OCI-LY1 (cell line): ENCODE results near the gene UGT1A5.

Experiments used
- H2AFZ ChIP-seq: fragments of 200-600 bp; sonication (generic), shearing (Covaris generic); 2 replicates; pipeline ENCODE4 v1.6.0; 2014; ENCODE audit warnings: antibody characterized with exemption, mild to moderate bottlenecking, low read length
- H3F3A ChIP-seq: fragments of 200-600 bp; sonication (generic), shearing (Covaris generic); 2 replicates; pipeline ENCODE4 v1.6.0; 2014; ENCODE audit warnings: mild to moderate bottlenecking, antibody characterized with exemption, low read length, moderate library complexity; ENCODE audit not compliant: insufficient read depth
- H3K27ac ChIP-seq: fragments of 200-600 bp; sonication (generic); 2 replicates; pipeline ENCODE4 v1.5.1; 2014; ENCODE audit warnings: low read length, mixed run types, mild to moderate bottlenecking, low read depth; ENCODE audit not compliant: poor library complexity, severe bottlenecking
- H3K27me3 ChIP-seq: fragments of 200-600 bp; sonication (generic); 2 replicates; pipeline ENCODE4 v1.6.0; 2014; ENCODE audit warnings: antibody characterized with exemption, mild to moderate bottlenecking, low read length, moderate library complexity; ENCODE audit not compliant: insufficient read depth
- H3K36me3 ChIP-seq: fragments of 200-600 bp; sonication (generic); 2 replicates; pipeline ENCODE4 v1.6.1; 2014; ENCODE audit warnings: mild to moderate bottlenecking, antibody characterized with exemption, low read length, moderate library complexity, mixed read lengths; ENCODE audit not compliant: insufficient read depth
- H3K4me1 ChIP-seq: fragments of 200-600 bp; sonication (generic); 2 replicates; pipeline ENCODE4 v1.5.1; 2014; ENCODE audit warnings: mild to moderate bottlenecking, low read length, moderate library complexity; ENCODE audit not compliant: insufficient read depth, severe bottlenecking
- H3K4me2 ChIP-seq: fragments of 200-600 bp; sonication (generic), shearing (Covaris generic); 2 replicates; pipeline ENCODE4 v1.6.1; 2014; ENCODE audit warnings: low read length
- H3K4me3 ChIP-seq: fragments of 200-600 bp; sonication (generic); 2 replicates; pipeline ENCODE4 v1.5.1; 2014; ENCODE audit warnings: low read length, low read depth, mild to moderate bottlenecking, mixed read lengths; ENCODE audit not compliant: poor library complexity, severe bottlenecking
- H3K79me2 ChIP-seq: fragments of 200-600 bp; shearing (Covaris generic); 2 replicates; pipeline ENCODE4 v1.6.1; 2016; ENCODE audit warnings: mixed run types, low read length, mixed read lengths; ENCODE audit not compliant: insufficient read depth
- H3K9ac ChIP-seq: fragments of 200-600 bp; sonication (generic), shearing (Covaris generic); 2 replicates; pipeline ENCODE4 v1.6.1; 2014; ENCODE audit warnings: mild to moderate bottlenecking, low read length, mixed read lengths
- H3K9me2 ChIP-seq: fragments of 200-600 bp; sonication (generic), shearing (Covaris generic); 2 replicates; pipeline ENCODE4 v1.6.1; 2014; ENCODE audit warnings: low read depth, mild to moderate bottlenecking, low read length, mixed read lengths
- H3K9me3 ChIP-seq: fragments of 200-600 bp; shearing (Covaris generic); 2 replicates; pipeline ENCODE4 v1.6.1; 2014; ENCODE audit warnings: low read length, mixed read lengths
- H4K20me1 ChIP-seq: fragments of 200-600 bp; sonication (generic), shearing (Covaris generic); 2 replicates; pipeline ENCODE4 v1.6.0; 2016; ENCODE audit warnings: mild to moderate bottlenecking, low read length; ENCODE audit not compliant: insufficient read depth
- CTCF ChIP-seq: fragments of 200-600 bp; sonication (generic), shearing (Covaris generic); IDR thresholded peaks from 2 replicates; pipeline ENCODE4 v1.5.1; 2017; ENCODE audit warnings: mild to moderate bottlenecking, antibody characterized with exemption, low read length, moderate library complexity, mixed read lengths
- EZH2 ChIP-seq: fragments of 200-600 bp; sonication (generic), shearing (Covaris generic); IDR thresholded peaks from 2 replicates; pipeline ENCODE4 v1.8.0; 2017; ENCODE audit warnings: borderline replicate concordance, mixed run types, mild to moderate bottlenecking, antibody characterized with exemption, low read length, moderate library complexity, mixed read lengths

The UGT1A5 gene

GRCh38 chr2:233693963-233694362, 18.7 kb upstream of the UGT1A5 start:
- H3K27me3 ChIP-seq, result no peaks in the 10 kb centered on the region; the same call in 1 of the 2 replicates
- no peaks in the 10 kb centered on the region for H4K20me1 ChIP-seq
- no peaks in the 10 kb centered on the region for H3K36me3 ChIP-seq
- no peak overlapping the region for H3K27ac ChIP-seq
- H3K4me3 ChIP-seq, result no peak overlapping the region
- TF ChIP-seq CTCF, result no peak
- no peak for TF ChIP-seq EZH2
- no peak overlapping the region for H3K9ac ChIP-seq
- no peak overlapping the region for H2AFZ ChIP-seq
- no peaks in the 10 kb centered on the region for H3F3A ChIP-seq
- no peaks in the 10 kb centered on the region for H3K79me2 ChIP-seq
- H3K4me1 ChIP-seq, result no peaks in the 10 kb centered on the region
- H3K4me2 ChIP-seq, result no peak overlapping the region
- H3K9me3 ChIP-seq, result no peaks in the 10 kb centered on the region
- H3K9me2 ChIP-seq, result no peaks in the 10 kb centered on the region; the same call in 1 of the 2 replicates

- no peaks in the 10 kb centered on the region for H3F3A ChIP-seq
- H3K4me2 ChIP-seq, result no peak overlapping the region
- no peaks in the 10 kb centered on the region; the same call in 1 of the 2 replicates for H3K9me2 ChIP-seq
- TF ChIP-seq CTCF, result no peak
- TF ChIP-seq EZH2, result no peak
- H3K79me2 ChIP-seq, result no peaks in the 10 kb centered on the region
- no peak overlapping the region for H2AFZ ChIP-seq
- no peak overlapping the region for H3K9ac ChIP-seq
- H3K4me3 ChIP-seq, result no peak overlapping the region
- H3K27me3 ChIP-seq, result no peaks in the 10 kb centered on the region; the same call in 1 of the 2 replicates
- H3K4me1 ChIP-seq, result no peaks in the 10 kb centered on the region
- H3K36me3 ChIP-seq, result no peaks in the 10 kb centered on the region; the same call in 1 of the 2 replicates
- no peaks in the 10 kb centered on the region for H3K9me3 ChIP-seq
- no peak overlapping the region for H3K27ac ChIP-seq
- no peaks in the 10 kb centered on the region for H4K20me1 ChIP-seq
Observed at GRCh38 chr2:233698740-233699139, 14.0 kb upstream of the UGT1A5 start.

- Histone ChIP-seq H3K9me2 (no peaks in the 10 kb centered on the region; the same call in 1 of the 2 replicates), H2AFZ (no peak overlapping the region), H3K27me3 (no peaks in the 10 kb centered on the region; the same call in 1 of the 2 replicates), H3K79me2 (no peaks in the 10 kb centered on the region), H3K9ac (no peak overlapping the region), H3K36me3 (no peaks in the 10 kb centered on the region; the same call in 1 of the 2 replicates), H3K9me3 (no peaks in the 10 kb centered on the region), H3K27ac (no peak overlapping the region), H3K4me1 (no peaks in the 10 kb centered on the region), H3F3A (no peaks in the 10 kb centered on the region), H3K4me3 (no peak overlapping the region), H3K4me2 (no peak overlapping the region), H4K20me1 (no peaks in the 10 kb centered on the region)
- TF ChIP-seq EZH2 (no peak), CTCF (no peak)
Observed at GRCh38 chr2:233699424-233700027, 13.2 kb upstream of the UGT1A5 start.
